Measurements from ENCODE around the gene PRR11. TPM values are rescaled to one million over a fixed set of nuclear protein-coding genes. Genes with fewer than 3 reads are reported as not detected.

The PRR11 gene
- total RNA-seq, 1 donor, result 418 TPM

- Histone ChIP-seq H3K4me3 (ENCODE audit: insufficient read depth, low read length) (no peak overlapping the region), H3K27me3 (ENCODE audit: insufficient read depth, low read length) (peaks cover 3% of the 10 kb centered on the region), H3K27ac (ENCODE audit: low read depth, low read length) (no peak overlapping the region), H2AFZ (ENCODE audit: low read length) (no peak overlapping the region), H3K4me2 (ENCODE audit: insufficient read depth, low read length) (no peak overlapping the region), H3K4me1 (ENCODE audit: insufficient read depth, low read length) (no peaks in the 10 kb centered on the region), H4K20me1 (ENCODE audit: insufficient read depth, low read length) (no peaks in the 10 kb centered on the region), H3K36me3 (ENCODE audit: insufficient read depth, low read length) (no peaks in the 10 kb centered on the region), H3K9me3 (ENCODE audit: low read depth, low read length) (no peaks in the 10 kb centered on the region), H3K79me2 (ENCODE audit: insufficient read depth, low read length) (no peaks in the 10 kb centered on the region)
- TF ChIP-seq CTCF (IDR thresholded peaks at IDR 0.05; ENCODE audit: extremely low read depth, low read depth, low read length), result no peak
- no peak for DNase-seq (ENCODE audit: insufficient read length, low spot score, missing footprints)
These were observed 75.2 kb downstream of the PRR11 start for GRCh38 chr17:59230764-59231163.

- TF ChIP-seq CTCF (IDR thresholded peaks at IDR 0.05; ENCODE audit: extremely low read depth, low read depth, low read length), result no peak
- no peak overlapping the region for H3K4me2 ChIP-seq (ENCODE audit: insufficient read depth, low read length)
- no peaks in the 10 kb centered on the region for H3K9me3 ChIP-seq (ENCODE audit: low read depth, low read length)
These were observed 79.1 kb downstream of the PRR11 start for GRCh38 chr17:59234631-59235030.

GRCh38 chr17:59238906-59239305, 83.4 kb downstream of the PRR11 start:
- Histone ChIP-seq H3K36me3 (ENCODE audit: insufficient read depth, low read length) (no peaks in the 10 kb centered on the region), H3K79me2 (ENCODE audit: insufficient read depth, low read length) (no peaks in the 10 kb centered on the region), H4K20me1 (ENCODE audit: insufficient read depth, low read length) (no peaks in the 10 kb centered on the region), H3K9me3 (ENCODE audit: low read depth, low read length) (no peaks in the 10 kb centered on the region), H3K4me2 (ENCODE audit: insufficient read depth, low read length) (no peak overlapping the region), H3K27me3 (ENCODE audit: insufficient read depth, low read length) (no peaks in the 10 kb centered on the region), H3K27ac (ENCODE audit: low read depth, low read length) (no peak overlapping the region), H3K4me1 (ENCODE audit: insufficient read depth, low read length) (no peaks in the 10 kb centered on the region), H3K4me3 (ENCODE audit: insufficient read depth, low read length) (no peak overlapping the region), H2AFZ (ENCODE audit: low read length) (no peak overlapping the region)
- DNase-seq (ENCODE audit: insufficient read length, low spot score, missing footprints), result no peak
- no peak for TF ChIP-seq CTCF (IDR thresholded peaks at IDR 0.05; ENCODE audit: extremely low read depth, low read depth, low read length)

More at GRCh38 chr17:59234631-59235030, 79.1 kb downstream of the PRR11 start:
- Histone ChIP-seq H3K79me2 (ENCODE audit: insufficient read depth, low read length) (no peaks in the 10 kb centered on the region), H2AFZ (ENCODE audit: low read length) (no peak overlapping the region), H3K36me3 (ENCODE audit: insufficient read depth, low read length) (no peaks in the 10 kb centered on the region), H3K27ac (ENCODE audit: low read depth, low read length) (no peak overlapping the region), H4K20me1 (ENCODE audit: insufficient read depth, low read length) (no peaks in the 10 kb centered on the region), H3K4me1 (ENCODE audit: insufficient read depth, low read length) (no peaks in the 10 kb centered on the region), H3K27me3 (ENCODE audit: insufficient read depth, low read length) (no peaks in the 10 kb centered on the region), H3K4me3 (ENCODE audit: insufficient read depth, low read length) (no peak overlapping the region)
- DNase-seq (ENCODE audit: insufficient read length, low spot score, missing footprints), result no peak

- TF ChIP-seq CTCF (IDR thresholded peaks at IDR 0.05; ENCODE audit: extremely low read depth, low read depth, low read length), result no peak
- Histone ChIP-seq H3K9me3 (ENCODE audit: low read depth, low read length) (no peaks in the 10 kb centered on the region), H3K27me3 (ENCODE audit: insufficient read depth, low read length) (no peaks in the 10 kb centered on the region)
These were observed 88.5 kb downstream of the PRR11 start for GRCh38 chr17:59244081-59244480.

More at GRCh38 chr17:59244081-59244480, 88.5 kb downstream of the PRR11 start:
- Histone ChIP-seq H2AFZ (ENCODE audit: low read length) (no peak overlapping the region), H3K27ac (ENCODE audit: low read depth, low read length) (no peak overlapping the region), H3K79me2 (ENCODE audit: insufficient read depth, low read length) (no peaks in the 10 kb centered on the region), H4K20me1 (ENCODE audit: insufficient read depth, low read length) (no peaks in the 10 kb centered on the region), H3K4me2 (ENCODE audit: insufficient read depth, low read length) (no peak overlapping the region), H3K4me3 (ENCODE audit: insufficient read depth, low read length) (no peak overlapping the region), H3K4me1 (ENCODE audit: insufficient read depth, low read length) (no peaks in the 10 kb centered on the region), H3K36me3 (ENCODE audit: insufficient read depth, low read length) (no peaks in the 10 kb centered on the region)
- no peak for DNase-seq (ENCODE audit: insufficient read length, low spot score, missing footprints)

Small RNAs within 50 kb of the gene (small RNA-seq; reads per million reads assigned to genes)
- gene MIR301A (446 reads per million, percentile 98 among the genes with 10 or more reads in this experiment), gene MIR454 (218 reads per million, percentile 98 among the genes with 10 or more reads in this experiment), gene RNU2-58P (11.7 reads per million, percentile 92 among the genes with 10 or more reads in this experiment)

Other genes starting within 250 kb of the PRR11 start
- gene TRIM37, start 48.9 kb upstream of the PRR11 start, total RNA-seq, result 36.2 and 40.5 TPM in 2 replicates
- 22.4 and 32.6 TPM in 2 replicates for gene SKA2, start 560 bp upstream of the PRR11 start, total RNA-seq
- gene SMG8, start 54.3 kb downstream of the PRR11 start, total RNA-seq, result 19.7 and 21.7 TPM in 2 replicates
- 1.1 and 2.4 TPM in 2 replicates for gene GDPD1, start 64.8 kb downstream of the PRR11 start, total RNA-seq
- gene YPEL2, start 175.9 kb downstream of the PRR11 start, total RNA-seq, result 24.2 and 28.3 TPM in 2 replicates